ENCODE data around the gene EFNA5.

Gene EFNA5

DNA sequence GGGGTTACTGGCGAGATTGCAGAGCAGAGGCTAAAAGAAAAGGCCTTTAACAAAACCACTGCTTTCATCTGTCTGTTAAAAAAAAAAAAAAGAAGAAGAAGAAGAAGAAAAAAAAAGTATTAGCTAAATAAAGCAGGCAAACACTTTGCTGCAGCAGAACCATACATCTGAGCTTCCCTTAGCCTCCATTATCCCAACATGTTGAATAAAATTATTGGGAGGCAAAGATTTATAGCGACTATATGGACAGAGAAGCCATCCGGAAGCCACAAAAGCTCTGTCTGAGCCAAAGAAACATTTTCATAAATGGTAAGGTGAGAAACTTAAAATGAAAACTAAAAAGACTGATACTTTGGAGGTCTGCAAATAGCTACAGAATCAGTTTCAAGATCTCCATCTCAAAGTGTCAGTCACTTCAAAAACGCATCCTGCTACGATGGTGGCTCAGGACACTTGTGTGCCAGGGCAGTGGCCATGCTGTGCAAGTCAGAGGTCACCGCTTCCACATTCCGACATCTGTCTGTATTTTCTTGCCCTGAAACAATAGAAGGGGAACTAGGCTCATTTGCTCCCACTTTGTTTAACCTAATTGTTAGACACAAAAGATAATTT lies 9.6 kb downstream of the EFNA5 start:
- TF ChIP-seq, protein P1, sequence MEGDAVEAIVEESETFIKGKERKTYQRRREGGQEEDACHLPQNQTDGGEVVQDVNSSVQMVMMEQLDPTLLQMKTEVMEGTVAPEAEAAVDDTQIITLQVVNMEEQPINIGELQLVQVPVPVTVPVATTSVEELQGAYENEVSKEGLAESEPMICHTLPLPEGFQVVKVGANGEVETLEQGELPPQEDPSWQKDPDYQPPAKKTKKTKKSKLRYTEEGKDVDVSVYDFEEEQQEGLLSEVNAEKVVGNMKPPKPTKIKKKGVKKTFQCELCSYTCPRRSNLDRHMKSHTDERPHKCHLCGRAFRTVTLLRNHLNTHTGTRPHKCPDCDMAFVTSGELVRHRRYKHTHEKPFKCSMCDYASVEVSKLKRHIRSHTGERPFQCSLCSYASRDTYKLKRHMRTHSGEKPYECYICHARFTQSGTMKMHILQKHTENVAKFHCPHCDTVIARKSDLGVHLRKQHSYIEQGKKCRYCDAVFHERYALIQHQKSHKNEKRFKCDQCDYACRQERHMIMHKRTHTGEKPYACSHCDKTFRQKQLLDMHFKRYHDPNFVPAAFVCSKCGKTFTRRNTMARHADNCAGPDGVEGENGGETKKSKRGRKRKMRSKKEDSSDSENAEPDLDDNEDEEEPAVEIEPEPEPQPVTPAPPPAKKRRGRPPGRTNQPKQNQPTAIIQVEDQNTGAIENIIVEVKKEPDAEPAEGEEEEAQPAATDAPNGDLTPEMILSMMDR (IDR thresholded peaks at IDR 0.05; ENCODE audit: extremely low read depth, insufficient read depth, missing control alignments) = no peak
- no peak for DNase-seq (ENCODE audit: low spot score)
- in situ Hi-C loops (cut with MboI; ENCODE audit: low pct_unique_long_range_greater_than_20kb, low sequenced_read_pairs, unreplicated experiment) = no loop called here

GRCh38 chr5:107658528-107658927 lies 12.2 kb downstream of the EFNA5 start:
- DNase-seq (ENCODE audit: low spot score) = no peak
- in situ Hi-C loops (cut with MboI; ENCODE audit: low pct_unique_long_range_greater_than_20kb, low sequenced_read_pairs, unreplicated experiment) = no loop called here
- TF ChIP-seq, protein P1 (IDR thresholded peaks at IDR 0.05; ENCODE audit: extremely low read depth, insufficient read depth, missing control alignments) = no peak

DNA sequence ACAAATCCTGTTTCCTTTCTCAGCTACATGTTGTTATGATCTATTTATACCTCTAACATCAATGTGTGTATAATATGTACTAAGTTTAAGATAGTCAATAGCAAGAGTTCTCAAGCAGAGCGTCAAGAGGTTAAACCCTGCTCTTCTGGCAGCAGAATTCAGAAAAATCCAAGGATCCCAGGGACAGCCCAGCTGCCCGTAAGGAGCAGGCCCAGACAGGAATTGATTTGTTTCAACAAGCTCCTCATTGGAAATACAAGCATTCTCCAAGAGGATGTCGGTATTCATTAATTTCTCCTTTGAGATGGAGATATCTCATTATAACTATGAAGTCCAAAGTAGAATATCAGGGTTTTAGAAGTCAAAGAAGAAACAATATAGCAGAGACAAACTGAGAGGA lies 14.9 kb downstream of the EFNA5 start:
- no peak for DNase-seq (ENCODE audit: low spot score)
- TF ChIP-seq, protein P1 (IDR thresholded peaks at IDR 0.05; ENCODE audit: extremely low read depth, insufficient read depth, missing control alignments) = no peak
- in situ Hi-C loops (cut with MboI; ENCODE audit: low pct_unique_long_range_greater_than_20kb, low sequenced_read_pairs, unreplicated experiment) = no loop called here

- TF ChIP-seq, protein P1 (IDR thresholded peaks at IDR 0.05; ENCODE audit: extremely low read depth, insufficient read depth, missing control alignments) = no peak
- DNase-seq (ENCODE audit: low spot score) = no peak
- in situ Hi-C loops (cut with MboI; ENCODE audit: low pct_unique_long_range_greater_than_20kb, low sequenced_read_pairs, unreplicated experiment) = no loop called here
Observed at GRCh38 chr5:107654827-107655226, 15.9 kb downstream of the EFNA5 start.

DNA sequence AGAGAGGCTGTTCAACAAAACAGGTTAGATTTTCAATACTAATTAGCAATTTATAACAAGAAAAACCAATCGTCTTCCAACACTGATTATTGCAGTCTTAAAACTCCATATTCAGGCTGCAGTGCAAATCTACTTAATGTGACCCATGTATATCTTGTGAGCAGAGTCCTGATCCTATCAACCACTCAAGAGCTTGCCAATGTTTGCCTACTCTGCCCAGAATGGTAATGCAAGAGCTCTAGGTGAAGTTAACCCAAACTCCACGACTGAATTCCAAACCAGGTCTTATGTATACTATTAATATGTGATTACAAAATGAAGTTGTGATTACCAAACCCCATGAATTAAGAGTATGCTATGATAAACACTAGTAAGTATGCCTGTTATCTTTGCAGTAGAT lies 17.1 kb downstream of the EFNA5 start:
- in situ Hi-C loops (cut with MboI; ENCODE audit: low pct_unique_long_range_greater_than_20kb, low sequenced_read_pairs, unreplicated experiment) = no loop called here
- TF ChIP-seq, protein P1 (IDR thresholded peaks at IDR 0.05; ENCODE audit: extremely low read depth, insufficient read depth, missing control alignments) = no peak
- DNase-seq (ENCODE audit: low spot score) = no peak

GRCh38 chr5:107652839-107653607 lies 17.7 kb downstream of the EFNA5 start:
- TF ChIP-seq, protein P1 (IDR thresholded peaks at IDR 0.05; ENCODE audit: extremely low read depth, insufficient read depth, missing control alignments) = no peak
- no peak for DNase-seq (ENCODE audit: low spot score)

More at GRCh38 chr5:107652839-107653607, 17.7 kb downstream of the EFNA5 start:
- in situ Hi-C loops (cut with MboI; ENCODE audit: low pct_unique_long_range_greater_than_20kb, low sequenced_read_pairs, unreplicated experiment) = no loop called here
